Spinal cord (tissue), 9 donors: ENCODE results near the gene MESP1. TPM values are rescaled to one million over a fixed set of nuclear protein-coding genes. Genes with fewer than 3 reads are reported as not detected.

Experiments
- DNase-seq, 6 donors: peaks; one replicate each; pipeline versions ENCODE4 v3.0.0 to v3.0.0-alpha.2; 2013 to 2015; ENCODE audit warnings: low spot score in 6 of 6, low read depth in 4 of 6
- H3K27ac ChIP-seq: one replicate; pipeline ENCODE4 v1.5.1; 2013; ENCODE audit warnings: low read depth, low read length, control low read depth
- H3K27me3 ChIP-seq: one replicate; pipeline ENCODE4 v1.6.1; 2013; ENCODE audit warnings: low read length; ENCODE audit not compliant: control insufficient read depth, insufficient read depth
- H3K36me3 ChIP-seq: one replicate; pipeline ENCODE4 v1.6.1; 2013; ENCODE audit warnings: low read length; ENCODE audit not compliant: control insufficient read depth, insufficient read depth
- H3K4me1 ChIP-seq: one replicate; pipeline ENCODE4 v1.6.1; 2013; ENCODE audit warnings: low read length; ENCODE audit not compliant: control insufficient read depth, insufficient read depth
- H3K4me3 ChIP-seq: one replicate; pipeline ENCODE4 v1.5.1; 2013; ENCODE audit warnings: low read depth, low read length, control low read depth
- H3K9me3 ChIP-seq: one replicate; pipeline ENCODE4 v1.6.1; 2013; ENCODE audit warnings: low read length; ENCODE audit not compliant: control insufficient read depth, insufficient read depth
- polyA plus RNA-seq, 2 donors: library from polyadenylated mRNA; unstranded; fragments of 120-200 nt; gene quantifications; one replicate each; pipeline ENCODE4 v1.2.1, GENCODE V29; 2013; ENCODE audit not compliant: insufficient read length in 2 of 2
- small RNA-seq: library from RNA; depleted of rRNA; stranded (forward); fragments of <200 nt; gene quantifications from one replicate; pipeline ENCODE3, GENCODE V24; 2014; ENCODE audit warnings: low replicate concordance
- total RNA-seq, 2 donors: library from RNA; depleted of rRNA in 1 of 2; stranded (reverse); fragments of 120-200 nt in 1 of 2; fragments of >200 nt in 1 of 2; gene quantifications; one replicate each; pipeline versions ENCODE4 v1.2.3 to v1.2.4, GENCODE V29; 2013 to 2014

MESP1 gene
- total and polyA plus RNA-seq, 4 donors, result 1.5 to 18.2 (median 10.8) TPM

DNA sequence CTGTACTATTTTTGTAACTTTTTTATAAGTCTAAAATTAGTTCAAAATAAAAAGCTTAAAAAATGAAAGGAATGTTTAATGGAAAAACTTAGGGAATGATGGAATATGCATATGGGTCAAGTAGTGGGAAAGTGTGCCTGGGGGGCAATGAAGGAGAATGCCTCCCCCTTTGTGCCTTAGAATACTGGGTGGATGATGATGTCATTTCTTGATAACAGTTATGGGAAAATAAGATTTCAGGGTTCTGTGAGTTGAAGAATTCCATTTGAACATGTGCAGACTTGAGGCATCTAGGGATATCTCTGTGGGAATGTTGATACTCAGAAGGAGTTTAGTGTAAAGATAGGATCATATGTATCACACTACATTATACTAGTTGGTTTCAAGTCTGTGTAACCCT, 46.6 kb downstream of the MESP1 start:
- Histone ChIP-seq H3K4me1 (no peaks in the 10 kb centered on the region), H3K27ac (no peak overlapping the region), H3K4me3 (no peak overlapping the region), H3K27me3 (no peaks in the 10 kb centered on the region), H3K36me3 (no peaks in the 10 kb centered on the region), H3K9me3 (no peaks in the 10 kb centered on the region)
- no peak for DNase-seq

Small RNA genes within 50 kb of the gene (small RNA-seq; reads per million reads assigned to genes)
- gene RNU6-132P, result not detected

Other genes with a start within 250 kb of the MESP1 start
- gene TICRR, start 175.8 kb downstream of the MESP1 start, total RNA-seq, result 1 to 10 TPM; 2.0 to 3.3 TPM
- gene TICRR, start 175.8 kb downstream of the MESP1 start, polyA plus RNA-seq, result 1 to 10 TPM; 6.6 to 6.8 TPM
- 10 to 100 TPM in 1 of 2 donors, 1 to 10 TPM in 1; 5.4 to 11.2 TPM for gene KIF7, start 95.8 kb downstream of the MESP1 start, total RNA-seq
- 10 to 100 TPM; 11.5 to 14.7 TPM for gene KIF7, start 95.8 kb downstream of the MESP1 start, polyA plus RNA-seq
- under 1 TPM; 0.55 to 0.89 TPM for gene PLIN1, start 71.9 kb downstream of the MESP1 start, total RNA-seq
- 1 to 10 TPM in 1 of 2 donors, under 1 TPM in 1; 0.27 to 1.1 TPM for gene PLIN1, start 71.9 kb downstream of the MESP1 start, polyA plus RNA-seq
- gene PEX11A, start 60.5 kb downstream of the MESP1 start, total RNA-seq, result 10 to 100 TPM; 15.3 to 22.9 TPM
- gene PEX11A, start 60.5 kb downstream of the MESP1 start, polyA plus RNA-seq, result 10 to 100 TPM; 12.7 to 14.7 TPM
- gene WDR93, start 60.4 kb downstream of the MESP1 start, total RNA-seq, result 1 to 10 TPM in 1 of 2 donors, under 1 TPM in 1; 0.69 to 3.9 TPM
- gene WDR93, start 60.4 kb downstream of the MESP1 start, polyA plus RNA-seq, result 1 to 10 TPM; 1.2 to 1.9 TPM
- under 1 TPM in 1 of 2 donors, not detected in 1; 0.83 TPM for gene MESP2, start 25.1 kb upstream of the MESP1 start, total RNA-seq
- under 1 TPM; 0.25 to 0.71 TPM for gene MESP2, start 25.1 kb upstream of the MESP1 start, polyA plus RNA-seq
- gene ANPEP, start 63.6 kb upstream of the MESP1 start, total RNA-seq, result 10 to 100 TPM in 1 of 2 donors, 1 to 10 TPM in 1; 6.2 to 24.2 TPM
- gene ANPEP, start 63.6 kb upstream of the MESP1 start, polyA plus RNA-seq, result 10 to 100 TPM in 1 of 2 donors, 1 to 10 TPM in 1; 5.1 to 15.4 TPM
- gene AP3S2, start 142.7 kb upstream of the MESP1 start, total RNA-seq, result 10 to 100 TPM; 47.1 to 66.0 TPM
- gene AP3S2, start 142.7 kb upstream of the MESP1 start, polyA plus RNA-seq, result 10 to 100 TPM; 43.6 to 50.5 TPM
- 10 to 100 TPM; 16.1 to 16.6 TPM for gene ARPIN, start 161.7 kb upstream of the MESP1 start, total RNA-seq
- gene ARPIN, start 161.7 kb upstream of the MESP1 start, polyA plus RNA-seq, result 10 to 100 TPM; 25.2 to 26.6 TPM